Lung (tissue), 12 donors: ENCODE results near the gene ASGR1. TPM values are rescaled to one million over a fixed set of nuclear protein-coding genes. Genes with fewer than 3 reads are reported as not detected.

Experiments
- ATAC-seq: fragments of 200-7000 bp; cut with Tn5 transposase; one replicate; pipeline ENCODE4 v1.9.1; 2020; ENCODE audit warnings: moderate number of reproducible peaks; ENCODE audit not compliant: insufficient read depth, low FRiP score
- DNase-seq, 3 donors: peaks; one replicate each; pipeline ENCODE4 v3.0.0-alpha.2; 2013 to 2017
- H3K27ac ChIP-seq, 2 donors: one replicate each; pipeline ENCODE4 v1.5.1; 2013; ENCODE audit warnings: mild to moderate bottlenecking in 2 of 2, moderate library complexity in 2 of 2, control low read depth in 1 of 2, inconsistent platforms in 1 of 2, low read depth in 1 of 2, low read length in 1 of 2
- H3K27me3 ChIP-seq, 3 donors: one replicate each; pipeline ENCODE4 v1.5.1; 2013; ENCODE audit warnings: low read length in 2 of 3; ENCODE audit not compliant: control insufficient read depth in 3 of 3, insufficient read depth in 3 of 3
- H3K36me3 ChIP-seq, 4 donors: one replicate each; pipeline ENCODE4 v1.5.1; 2013; ENCODE audit warnings: low read length in 4 of 4, mild to moderate bottlenecking in 1 of 4, moderate library complexity in 1 of 4; ENCODE audit not compliant: control insufficient read depth in 4 of 4, insufficient read depth in 4 of 4
- H3K4me1 ChIP-seq, 5 donors: one replicate each; pipeline ENCODE4 v1.5.1; 2013; ENCODE audit warnings: low read length in 5 of 5, mild to moderate bottlenecking in 2 of 5, moderate library complexity in 1 of 5; ENCODE audit not compliant: control insufficient read depth in 5 of 5, insufficient read depth in 5 of 5
- H3K4me3 ChIP-seq: one replicate; pipeline ENCODE4 v1.5.1; 2013; ENCODE audit warnings: mild to moderate bottlenecking, control low read depth, moderate library complexity
- H3K9ac ChIP-seq, 2 donors: one replicate each; pipeline ENCODE4 v1.5.1; 2013; ENCODE audit warnings: low read length in 2 of 2, control low read depth in 1 of 2; ENCODE audit not compliant: insufficient read depth in 1 of 2
- H3K9me3 ChIP-seq, 4 donors: one replicate each; pipeline ENCODE4 v1.5.1; 2013; ENCODE audit warnings: low read length in 3 of 4, mild to moderate bottlenecking in 1 of 4, moderate library complexity in 1 of 4; ENCODE audit not compliant: control insufficient read depth in 4 of 4, insufficient read depth in 3 of 4
- CTCF ChIP-seq: IDR thresholded peaks from 2 replicates; pipeline ENCODE4 v1.5.1; 2012; ENCODE audit warnings: mild to moderate bottlenecking; ENCODE audit errors: control extremely low read depth, extremely low read depth
- WGBS, 2 donors: extraction: QIAGEN DNeasy Blood & Tissue Kit; methylation state at CpG; one replicate each; pipeline ENCODE4 v1.1.7; 2013; 5-methylcytosine and 5-hydroxymethylcytosine counted together
- polyA plus RNA-seq, 2 donors: library from polyadenylated mRNA; stranded (reverse); fragments of 200-250 nt; gene quantifications; one replicate each; pipeline ENCODE4 v1.2.1, GENCODE V29; 2013
- total RNA-seq, 2 donors: library from RNA; depleted of rRNA in 1 of 2; stranded (reverse); fragments of >200 nt in 1 of 2; gene quantifications; one replicate each; pipeline ENCODE4 v1.2.1, GENCODE V29; 2014 to 2021
- donor health status: control.
- donor health status: control.
- donor health status: Bipolar disorder and iron deficiency.
- donor health status: healthy.
- donor health status: DM: yes; HTN: yes; CAD: no.

The ASGR1 gene
- total and polyA plus RNA-seq, 4 donors: 5.9 to 11.2 (median 6.5) TPM

GRCh38 chr17:7177954-7178477 is 1.2 kb downstream of the ASGR1 start:
- Histone ChIP-seq H3K27me3 (no peaks in the 10 kb centered on the region), H3K4me3 (no peak overlapping the region), H3K27ac (no peak overlapping the region), H3K4me1 (peaks cover 0 to 15% (median 8%) of the 10 kb centered on the region in 5 donors), H3K9ac (peak overlapping the region; percentile 24 to 65), H3K36me3 (no peaks in the 10 kb centered on the region), H3K9me3 (no peaks in the 10 kb centered on the region)
- DNase-seq (peak; percentile 62 to 74 (median 71)), ATAC-seq (no peak)
- no peak for TF ChIP-seq CTCF
- WGBS, 2 donors: 4 to 5% methylated on average over 18 of the region's 18 CpGs

- DNase-seq: peak; percentile 92 to 93 (median 93)
- H3K4me1 ChIP-seq: peaks cover 0 to 15% (median 8%) of the 10 kb centered on the region in 5 donors
- H3K36me3 ChIP-seq: no peaks in the 10 kb centered on the region
- H3K27me3 ChIP-seq: no peaks in the 10 kb centered on the region
- ATAC-seq: peak; percentile 79
- H3K9me3 ChIP-seq: no peaks in the 10 kb centered on the region
- H3K9ac ChIP-seq: peak overlapping the region; percentile 24 to 65
- WGBS, 2 donors: 2 to 3% methylated on average over 31 of the region's 31 CpGs
- no peak overlapping the region for H3K27ac ChIP-seq
- H3K4me3 ChIP-seq: no peak overlapping the region
- TF ChIP-seq CTCF: peak; percentile 77
Measured at GRCh38 chr17:7177191-7177953, 1.8 kb downstream of the ASGR1 start.

- peaks cover 0 to 15% (median 8%) of the 10 kb centered on the region in 5 donors for H3K4me1 ChIP-seq
- ATAC-seq (no peak), DNase-seq (peak; percentile 68 to 78 (median 70))
- H3K4me3 ChIP-seq: no peak overlapping the region
- no peak overlapping the region for H3K27ac ChIP-seq
- H3K27me3 ChIP-seq: no peaks in the 10 kb centered on the region
- no peaks in the 10 kb centered on the region for H3K9me3 ChIP-seq
- WGBS, 2 donors: 13 to 28% methylated on average over 16 to 17 of the region's 17 CpGs
- no peaks in the 10 kb centered on the region for H3K36me3 ChIP-seq
- no peak for TF ChIP-seq CTCF
- H3K9ac ChIP-seq: peak overlapping the region; percentile 35 to 43
Measured at GRCh38 chr17:7176841-7177190, 2.4 kb downstream of the ASGR1 start.
